GM18502 (cell line): ENCODE data around the gene CACNA1B.

ENCODE experiments used
- ATAC-seq: cut with Tn5 transposase; IDR thresholded peaks from one replicate; pipeline ENCODE4 v1.9.1; 2021; ENCODE audit warnings: mild to moderate bottlenecking; ENCODE audit not compliant: unreplicated experiment, poor library complexity

CACNA1B gene

DNA sequence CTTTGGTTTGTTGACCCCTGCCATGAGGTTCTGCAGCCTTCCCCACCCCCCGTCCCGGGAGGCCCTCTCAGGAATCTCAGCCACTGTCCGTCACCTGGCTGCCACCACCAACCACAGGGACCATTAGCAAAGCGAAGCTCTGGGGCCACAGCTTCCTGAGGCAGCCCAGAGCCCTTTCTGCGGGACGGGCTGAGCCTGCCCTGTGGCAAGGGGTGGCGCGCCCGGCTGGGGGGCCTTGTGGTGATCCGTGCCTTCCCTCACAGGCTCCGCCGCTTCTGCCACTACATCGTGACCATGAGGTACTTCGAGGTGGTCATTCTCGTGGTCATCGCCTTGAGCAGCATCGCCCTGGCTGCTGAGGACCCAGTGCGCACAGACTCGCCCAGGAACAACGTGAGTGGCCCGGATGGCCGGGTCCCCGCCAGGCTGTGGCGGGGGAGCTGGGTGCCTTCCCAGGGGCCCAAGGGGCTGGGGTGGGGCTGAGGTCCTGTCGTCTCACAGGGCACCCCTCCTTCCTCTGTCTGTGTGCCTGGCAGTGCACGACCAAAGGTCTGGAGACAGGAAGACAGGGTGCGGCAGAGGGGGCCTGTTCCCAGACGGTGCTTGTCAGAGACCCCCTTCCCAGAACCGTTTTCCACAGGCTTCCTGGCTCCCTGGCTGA is 169.2 kb downstream of the CACNA1B start:
- no peak for ATAC-seq

DNA sequence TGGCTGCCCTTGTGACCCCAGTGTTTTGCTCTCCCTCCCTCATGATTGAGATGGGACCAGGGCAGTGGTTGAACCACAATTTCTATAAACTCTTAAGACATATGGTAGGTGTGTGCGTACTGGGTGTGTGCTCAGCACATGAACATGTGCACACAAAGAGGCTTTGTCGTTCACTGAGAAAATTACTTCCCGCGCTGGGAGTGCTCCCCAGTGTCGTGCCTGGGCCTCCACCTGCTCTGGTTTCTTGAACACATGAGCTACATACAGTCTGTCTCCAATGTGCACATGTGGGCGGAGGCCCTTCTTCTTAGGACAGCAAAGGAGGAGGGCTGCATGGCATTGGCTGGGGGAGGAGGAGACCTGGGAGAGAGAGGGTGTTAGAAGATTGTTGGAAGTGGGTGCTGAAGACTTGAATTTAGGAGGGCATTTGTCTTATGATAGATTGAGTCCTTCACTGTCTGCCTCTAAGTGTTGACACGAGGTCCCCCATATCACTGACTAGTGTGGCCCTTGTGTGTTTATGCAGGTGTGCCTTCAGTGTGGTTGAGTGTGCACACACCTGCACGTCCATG is 170.0 kb downstream of the CACNA1B start:
- ATAC-seq = no peak

DNA sequence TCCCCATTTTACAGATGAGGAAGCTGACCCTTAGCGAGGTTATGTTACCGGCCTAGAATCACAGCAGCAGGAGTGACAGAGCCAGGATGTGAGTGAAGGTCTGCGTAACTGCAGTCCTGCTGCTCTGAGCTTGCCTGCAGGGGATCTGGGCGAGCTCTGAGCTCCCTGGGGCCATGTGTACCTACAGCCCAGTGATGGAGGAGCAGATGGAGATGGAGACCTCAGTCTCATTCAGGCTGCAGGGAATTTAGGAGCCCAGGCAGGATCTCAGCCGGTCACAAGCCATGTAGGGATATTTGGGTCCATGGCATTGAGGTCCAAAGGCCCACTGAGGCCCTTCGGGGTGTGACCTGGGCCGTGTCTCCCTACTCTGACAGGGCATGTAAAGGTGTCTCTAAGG is 170.6 kb downstream of the CACNA1B start:
- ATAC-seq = no peak

DNA sequence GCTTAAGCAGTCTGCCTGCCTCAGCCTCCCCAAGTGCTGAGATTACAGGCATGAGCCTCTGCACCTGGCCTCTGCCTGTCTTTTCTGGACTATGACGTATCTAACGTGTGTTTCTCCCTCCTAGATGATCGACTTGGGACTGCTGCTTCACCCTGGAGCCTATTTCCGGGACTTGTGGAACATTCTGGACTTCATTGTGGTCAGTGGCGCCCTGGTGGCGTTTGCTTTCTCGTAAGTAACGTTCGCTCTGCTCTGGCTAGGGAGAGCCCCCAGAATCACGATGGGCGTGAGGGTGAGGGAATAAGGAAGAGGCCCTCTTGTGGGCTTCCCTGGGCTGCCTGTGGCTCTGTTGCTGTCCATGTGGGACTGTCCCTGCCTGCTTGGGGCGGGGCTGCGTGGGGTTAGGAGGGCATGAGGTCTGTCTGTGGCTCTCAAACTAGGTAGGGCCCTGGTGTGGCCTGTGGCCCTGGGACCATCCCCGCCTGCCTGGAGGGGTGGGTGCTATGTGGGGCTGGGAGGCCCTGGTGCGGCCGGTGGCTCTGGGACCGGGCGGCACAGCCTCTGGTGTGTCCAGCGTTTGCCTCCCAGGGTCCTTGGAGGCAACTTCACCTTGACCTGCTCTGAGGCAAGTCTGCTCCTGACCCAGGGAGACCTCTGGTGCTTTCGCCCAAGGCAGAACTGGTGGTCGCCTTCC is 171.7 kb downstream of the CACNA1B start:
- no peak for ATAC-seq

DNA sequence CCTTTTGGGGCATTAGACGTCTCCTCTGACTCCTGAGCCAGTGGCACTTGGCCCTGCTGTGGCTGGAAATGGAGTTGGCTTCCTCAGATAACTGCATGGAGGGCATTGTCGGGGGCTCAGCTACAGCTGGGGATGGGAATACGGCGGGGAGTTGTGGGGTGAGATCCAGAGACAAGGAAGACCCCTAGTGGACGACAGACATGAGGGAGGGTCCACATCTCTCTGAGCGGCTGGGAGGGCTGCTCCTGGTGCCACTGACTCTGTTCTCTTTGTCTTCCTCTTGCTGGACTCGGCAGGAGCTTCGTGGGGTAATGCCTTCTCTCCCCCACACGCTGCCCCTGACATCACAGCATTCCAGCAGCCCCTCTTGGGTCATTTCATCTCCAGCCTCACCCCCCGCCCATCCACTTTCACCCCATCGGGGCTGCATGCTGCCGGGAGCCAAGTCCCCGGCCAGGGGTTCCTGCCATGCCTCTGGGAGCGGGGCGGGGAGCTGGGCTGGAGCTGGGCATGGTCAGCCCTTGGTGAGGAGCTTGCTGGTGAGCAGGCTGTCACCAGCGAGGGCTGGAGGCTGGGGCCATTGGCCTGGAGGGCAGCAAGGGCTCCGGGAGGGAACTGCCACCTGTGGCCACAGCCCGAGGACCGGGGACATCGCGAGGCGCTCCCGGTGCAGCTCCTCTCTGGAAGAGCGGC is 172.3 kb downstream of the CACNA1B start:
- no peak for ATAC-seq

DNA sequence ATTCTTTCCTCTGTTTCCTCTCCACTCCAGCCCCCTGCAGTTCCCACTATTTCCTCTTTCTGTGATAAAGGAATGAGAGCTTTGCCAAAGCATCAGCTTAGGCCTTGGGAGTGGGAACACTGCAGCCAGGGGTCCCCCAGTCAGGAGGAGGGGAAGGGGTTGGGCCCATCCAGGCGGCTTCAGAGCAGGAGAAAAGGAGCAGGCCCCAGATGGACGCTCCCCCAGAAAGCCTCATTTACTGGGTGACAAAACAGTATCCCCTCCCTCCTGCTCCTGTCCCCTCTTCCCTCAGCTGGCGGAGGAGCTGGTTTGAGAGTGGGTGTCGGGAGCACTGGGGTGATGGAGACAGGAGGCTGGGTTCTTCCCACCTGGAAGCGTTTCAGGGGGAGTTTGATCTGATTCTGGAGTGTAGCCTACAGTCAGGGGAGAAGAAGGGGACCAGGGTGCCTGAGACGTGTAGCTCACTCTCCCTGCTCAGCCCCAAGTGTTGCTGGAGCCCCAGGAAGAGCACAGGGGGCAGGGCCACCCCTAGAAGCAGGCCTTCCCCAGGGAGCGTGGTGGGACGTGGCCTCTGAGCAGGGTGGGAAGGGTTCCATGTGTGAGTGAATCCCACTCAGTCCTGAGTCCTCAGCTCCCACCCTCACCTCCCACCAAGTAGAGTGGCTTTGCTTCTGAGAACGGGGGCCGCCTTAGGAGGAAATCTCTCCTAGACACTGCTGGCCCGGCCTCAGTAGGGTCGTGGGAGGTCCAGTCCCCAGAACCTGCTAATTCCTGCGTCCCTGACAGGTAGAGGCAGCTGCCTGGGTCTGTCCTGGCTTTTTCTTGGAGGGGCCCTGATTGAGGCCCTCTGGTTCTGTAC is 173.1 kb downstream of the CACNA1B start:
- ATAC-seq = no peak

DNA sequence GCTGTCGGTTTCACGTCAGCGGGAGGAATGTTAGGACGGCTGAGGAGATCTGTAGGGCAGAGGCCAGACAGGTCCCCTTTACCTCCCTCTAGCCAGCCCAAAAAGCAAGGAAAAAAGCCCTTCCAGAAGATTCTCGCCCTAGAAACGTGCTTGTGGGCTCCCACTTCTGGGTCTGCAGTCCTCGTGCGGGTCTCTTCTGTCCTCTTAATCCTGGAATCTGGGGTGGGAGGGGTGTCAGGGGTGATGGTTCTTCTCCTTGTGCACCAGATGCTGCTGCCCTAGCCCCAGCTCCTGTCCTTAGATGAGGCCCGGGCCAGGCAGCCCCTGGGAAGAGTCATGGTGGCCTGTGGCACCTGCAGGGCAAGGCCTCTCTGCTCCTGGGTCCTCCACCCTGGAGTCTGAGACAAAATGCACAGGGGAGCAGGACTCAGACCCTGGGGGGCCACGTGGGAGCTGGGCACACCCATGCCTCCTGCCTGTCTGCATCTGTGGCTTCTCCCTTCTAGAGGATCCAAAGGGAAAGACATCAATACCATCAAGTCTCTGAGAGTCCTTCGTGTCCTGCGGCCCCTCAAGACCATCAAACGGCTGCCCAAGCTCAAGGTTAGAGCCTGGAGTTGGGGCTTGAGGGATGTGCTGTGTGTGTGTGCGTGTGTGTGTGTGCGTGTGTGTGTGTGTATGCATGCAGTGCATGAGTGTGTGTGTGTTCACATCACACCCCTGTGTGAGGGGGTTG is 174.2 kb downstream of the CACNA1B start:
- no peak for ATAC-seq

DNA sequence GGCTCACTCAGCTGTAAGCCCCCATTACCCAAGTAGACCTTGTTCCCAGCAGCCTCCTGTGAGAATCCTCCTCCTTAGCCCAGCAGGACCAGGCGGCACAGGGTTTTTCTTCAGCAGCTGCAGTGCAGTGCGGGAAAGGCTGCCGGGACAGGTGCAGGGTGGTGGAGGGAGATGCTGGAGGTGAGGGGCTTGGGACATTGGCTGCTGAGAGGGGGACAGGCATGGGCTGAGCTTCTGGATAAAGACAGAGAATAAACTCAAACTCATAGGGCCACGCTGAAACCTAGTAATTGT is 174.7 kb downstream of the CACNA1B start:
- ATAC-seq = no peak

DNA sequence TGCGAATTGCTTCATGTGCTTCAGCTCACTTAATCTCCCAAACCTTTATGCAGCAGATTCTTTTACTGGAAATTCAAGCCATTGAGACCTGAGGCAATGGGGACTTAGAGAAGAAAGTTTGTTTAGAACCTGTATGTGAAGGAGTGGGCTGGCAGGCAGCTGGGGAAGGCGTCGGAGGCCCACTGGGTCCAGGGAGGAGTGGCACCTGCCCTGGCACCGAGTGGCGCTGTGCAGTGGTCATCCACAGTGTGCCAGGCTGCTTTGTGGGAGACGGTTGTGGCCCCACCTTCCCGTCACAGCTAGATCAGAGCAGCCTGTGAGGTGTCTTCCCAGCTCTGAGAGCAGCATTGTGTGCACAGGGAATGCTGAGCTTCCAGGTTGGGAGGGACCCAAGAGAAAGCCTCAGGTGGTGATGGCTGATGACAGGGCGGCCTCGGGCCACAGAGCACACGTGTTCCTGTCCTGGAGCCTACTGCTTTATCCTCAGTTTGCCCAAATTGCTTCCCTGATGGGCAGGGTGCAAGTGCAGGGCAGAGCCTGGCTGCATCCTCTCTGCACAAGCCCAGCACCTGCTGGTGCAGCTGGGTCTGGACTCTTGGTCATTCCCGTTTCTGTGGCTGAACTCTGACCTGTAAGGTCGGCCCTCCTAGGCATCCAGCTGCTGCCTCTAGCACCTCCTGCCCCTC is 175.2 kb downstream of the CACNA1B start:
- ATAC-seq = no peak

DNA sequence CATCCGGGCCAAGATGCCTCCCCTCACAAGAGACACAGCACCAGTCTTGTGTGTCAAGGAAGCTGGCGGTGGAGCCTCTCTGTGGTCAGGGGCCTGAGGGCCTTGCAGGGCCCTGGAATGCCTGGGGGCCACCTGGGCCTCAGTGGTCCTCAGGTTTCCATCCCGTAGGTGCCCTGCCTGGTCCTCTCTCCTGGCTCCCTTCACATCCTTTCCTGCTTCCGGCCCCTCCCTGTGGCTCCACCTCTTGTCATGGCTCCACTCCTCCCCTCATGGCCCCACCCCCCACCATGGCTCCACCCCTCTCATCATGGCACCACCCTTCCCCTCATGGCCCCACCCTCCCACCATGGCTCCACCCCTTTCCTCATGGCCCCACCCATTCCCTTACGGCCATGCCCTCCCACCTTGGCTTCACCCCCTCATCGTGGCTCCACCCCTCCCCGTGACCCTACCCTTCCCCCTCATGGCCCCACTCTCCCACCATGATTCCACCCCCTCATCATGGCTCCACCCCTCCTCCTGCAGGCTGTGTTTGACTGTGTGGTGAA is 175.8 kb downstream of the CACNA1B start:
- ATAC-seq = no peak

DNA sequence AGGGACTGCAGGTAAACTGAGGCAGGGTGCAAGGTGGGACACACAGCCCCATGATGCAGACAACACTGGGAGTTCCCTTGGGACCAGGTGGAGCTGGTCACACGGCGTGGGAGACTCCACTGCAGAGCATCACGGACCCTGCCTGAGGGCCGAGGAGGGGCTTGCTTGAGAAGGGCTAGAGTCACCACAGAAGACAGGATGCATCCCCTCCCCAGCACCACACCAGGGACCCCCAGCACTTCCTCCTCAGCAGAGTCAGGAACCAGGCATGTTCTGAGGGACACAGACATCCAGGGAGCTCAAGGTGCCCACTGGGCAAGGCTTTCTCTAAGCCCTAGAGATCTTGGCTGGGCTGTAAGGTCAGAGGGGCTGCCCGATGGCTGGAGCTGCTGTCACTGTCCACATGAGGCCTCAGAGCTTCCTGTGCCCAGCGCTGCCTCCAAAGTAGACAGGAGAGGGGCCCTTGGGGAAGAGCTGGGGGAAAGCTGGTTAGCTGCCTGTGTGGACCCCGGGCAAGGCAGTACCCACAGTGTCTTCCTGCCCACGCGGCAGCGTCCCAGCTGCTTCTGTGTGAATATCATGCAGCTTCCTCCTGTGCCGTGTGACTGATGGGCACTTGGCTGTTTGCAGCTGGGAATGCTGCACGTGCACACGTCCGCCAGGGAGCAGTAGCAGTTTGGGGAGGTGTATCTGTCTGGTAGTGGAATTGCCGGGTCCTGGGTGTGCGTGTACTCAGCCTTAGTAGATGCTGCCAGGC is 176.6 kb downstream of the CACNA1B start:
- no peak for ATAC-seq

DNA sequence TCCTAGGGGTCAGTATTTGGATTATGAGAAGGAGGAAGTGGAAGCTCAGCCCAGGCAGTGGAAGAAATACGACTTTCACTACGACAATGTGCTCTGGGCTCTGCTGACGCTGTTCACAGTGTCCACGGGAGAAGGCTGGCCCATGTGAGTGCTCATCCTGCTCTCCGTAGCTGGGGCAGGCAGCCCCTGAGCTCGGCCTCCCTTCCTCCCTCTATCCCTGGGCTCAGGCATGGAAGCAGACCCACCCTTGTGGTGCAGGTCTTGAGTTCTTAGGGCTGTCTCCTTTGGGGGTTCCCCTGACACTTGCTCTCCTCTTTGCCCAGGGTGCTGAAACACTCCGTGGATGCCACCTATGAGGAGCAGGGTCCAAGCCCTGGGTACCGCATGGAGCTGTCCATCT is 180.1 kb downstream of the CACNA1B start:
- no peak for ATAC-seq

DNA sequence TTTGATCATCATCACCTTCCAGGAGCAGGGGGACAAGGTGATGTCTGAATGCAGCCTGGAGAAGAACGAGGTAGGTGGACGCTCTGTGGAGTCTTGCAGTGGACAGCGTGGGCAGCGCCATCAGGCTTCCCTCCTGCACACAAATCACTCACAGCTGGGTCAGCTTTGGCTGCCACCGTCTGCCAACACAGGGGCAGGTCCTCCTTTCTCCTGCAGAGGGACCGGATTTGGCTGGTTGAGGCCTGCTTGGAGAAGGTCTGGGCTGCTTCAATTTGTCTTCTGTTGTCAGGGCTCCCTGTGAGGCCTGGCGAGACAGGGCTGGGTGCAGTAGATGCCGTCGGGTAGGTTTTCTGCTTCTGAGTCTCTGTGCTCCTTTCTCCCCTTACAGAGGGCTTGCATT is 180.6 kb downstream of the CACNA1B start:
- no peak for ATAC-seq

DNA sequence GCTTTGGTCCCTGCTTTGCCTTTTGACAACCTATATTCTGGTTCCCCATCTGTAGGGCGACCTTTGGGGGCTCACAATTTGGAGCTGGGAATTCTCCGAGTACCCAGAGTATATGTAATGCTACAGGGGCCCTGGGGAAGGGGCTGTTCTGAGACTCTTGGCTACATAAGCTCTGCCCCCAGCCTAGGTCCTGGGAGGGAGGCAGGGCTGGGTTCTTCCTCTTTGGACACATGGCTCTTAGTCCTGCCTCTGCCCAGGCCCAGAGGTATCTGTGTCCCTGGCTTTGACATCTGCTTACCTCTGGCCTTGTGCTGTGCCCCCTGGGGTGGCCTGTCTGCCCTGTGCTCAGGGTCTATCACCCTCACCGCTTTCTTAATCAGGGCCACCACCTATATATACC is 181.6 kb downstream of the CACNA1B start:
- no peak for ATAC-seq

DNA sequence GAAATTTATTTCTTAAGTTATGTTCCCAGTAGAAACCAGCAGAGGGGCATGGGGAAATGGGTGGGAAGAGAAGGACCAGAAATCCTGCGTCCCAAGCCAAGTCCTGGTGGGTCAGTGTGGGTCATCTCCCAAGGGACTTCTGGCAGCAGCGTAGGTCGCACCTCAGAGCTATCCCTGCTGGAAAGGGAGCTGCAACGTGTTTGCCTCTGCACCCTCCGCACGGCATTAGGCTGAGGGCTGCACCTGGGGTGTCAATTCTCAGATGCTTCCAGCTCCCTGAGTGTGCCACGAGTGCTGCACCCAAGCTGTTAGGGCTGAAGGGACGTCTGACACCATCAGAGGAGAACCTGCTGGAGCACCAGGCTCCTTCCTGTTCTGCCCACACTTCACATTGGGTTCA is 182.8 kb downstream of the CACNA1B start:
- ATAC-seq = no peak

DNA sequence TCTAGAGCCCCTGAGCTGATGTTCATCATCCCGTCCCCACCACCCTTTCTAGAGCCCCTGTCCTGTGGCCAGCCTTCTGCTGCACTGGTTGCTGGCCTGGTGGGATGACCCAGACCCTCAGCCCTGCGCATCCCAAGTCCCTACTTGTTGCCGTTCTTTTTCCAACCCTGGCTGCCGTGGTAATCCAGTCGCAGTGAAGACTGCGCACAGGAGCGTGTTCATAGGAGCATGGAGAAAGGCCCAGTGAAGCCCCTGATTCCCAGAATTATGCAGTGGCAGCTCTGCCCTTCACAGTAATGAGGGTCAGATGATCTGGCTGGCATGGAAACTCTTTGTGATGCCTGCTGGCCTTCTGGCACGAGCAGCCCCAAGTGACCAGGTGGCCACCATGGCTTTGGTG is 183.3 kb downstream of the CACNA1B start:
- no peak for ATAC-seq

DNA sequence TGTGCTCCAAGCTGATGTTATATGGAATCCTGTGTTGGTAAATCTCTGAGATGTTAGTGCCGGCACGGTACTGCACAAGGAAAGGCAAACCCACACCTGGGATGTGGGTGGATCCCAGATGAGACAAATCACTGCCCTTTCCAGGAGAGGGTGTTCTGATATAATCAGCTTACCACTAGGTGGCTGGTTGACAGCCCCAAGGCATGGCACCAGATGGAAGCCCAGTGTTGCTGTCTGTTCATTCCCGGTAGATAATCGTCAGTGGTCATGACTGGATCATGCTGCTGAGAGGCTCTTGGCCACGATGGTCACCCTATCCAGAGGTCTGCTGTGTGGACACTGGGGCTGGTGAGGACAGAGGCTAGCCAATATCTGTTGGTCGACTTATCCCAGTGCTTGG is 184.0 kb downstream of the CACNA1B start:
- ATAC-seq = no peak

DNA sequence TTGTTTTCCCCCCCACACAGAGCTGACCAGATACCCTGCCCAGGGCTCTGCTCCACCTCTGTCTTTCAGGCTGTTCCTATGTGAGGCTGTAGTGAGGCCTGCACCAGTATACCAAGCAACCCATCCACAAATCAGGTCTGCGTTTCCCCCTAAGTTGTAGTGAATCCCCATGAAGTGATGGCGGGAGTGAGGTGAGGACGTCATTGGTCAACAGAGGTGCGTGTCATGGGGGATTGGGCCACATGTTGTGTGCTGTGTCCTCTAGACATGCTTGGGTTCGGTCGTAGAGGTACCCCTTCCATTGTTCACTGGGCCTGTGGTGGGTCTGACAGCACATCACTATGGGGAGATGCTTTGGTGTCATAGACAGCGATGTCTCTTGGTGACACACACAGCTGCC is 184.6 kb downstream of the CACNA1B start:
- no peak for ATAC-seq
